Measurements from ENCODE around the gene FAR2.

Gene FAR2

DNA sequence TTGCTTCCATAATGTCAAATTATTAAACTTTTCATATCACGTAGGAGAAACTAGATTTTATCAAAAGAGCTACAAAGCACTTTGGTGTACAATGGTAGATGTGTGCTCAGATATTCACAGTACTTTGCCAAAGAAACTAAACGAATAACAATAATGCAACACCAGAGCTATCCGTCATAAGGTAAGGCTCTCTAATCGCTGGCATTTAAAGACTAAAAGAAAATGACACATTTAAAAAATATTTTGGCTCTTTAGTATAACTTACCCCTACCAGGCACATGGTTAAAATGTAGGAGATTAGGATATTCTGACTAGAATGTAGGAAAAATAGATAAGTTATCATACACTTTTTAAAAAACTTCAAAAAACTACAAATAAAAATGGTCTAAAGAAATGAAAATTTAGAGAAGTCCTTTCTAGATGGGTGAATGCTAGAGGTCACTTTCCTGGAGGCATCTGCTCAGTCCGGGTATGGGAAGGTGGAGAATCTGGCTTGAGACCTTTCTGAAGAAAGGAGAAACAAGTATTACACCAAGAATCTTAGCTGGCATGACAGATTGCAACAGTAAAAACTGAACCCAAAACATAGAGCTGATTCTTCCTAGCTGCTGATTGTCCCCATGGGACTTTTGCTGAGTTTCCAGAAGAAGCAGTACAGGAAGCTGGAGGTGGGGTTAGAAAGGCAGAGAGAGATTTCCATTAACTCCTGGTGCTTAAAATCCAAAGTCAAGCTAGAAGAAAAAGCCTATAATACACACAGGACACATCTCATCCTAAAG is 67.9 kb downstream of the FAR2 start:
- Histone ChIP-seq H2BK12ac (ENCODE audit: low read length in 2 of 2) (no peak overlapping the region), H3K4me1 (ENCODE audit: control insufficient read depth, insufficient read depth, low read depth, low read length) (no peaks in the 10 kb centered on the region), H3K14ac (ENCODE audit: low read length in 2 of 2) (no peak overlapping the region), H3K79me1 (replicated peaks; ENCODE audit: low read length, poor library complexity, severe bottlenecking) (no peaks in the 10 kb centered on the region), H3K23ac (ENCODE audit: low read length in 2 of 2) (no peak overlapping the region), H2BK15ac (ENCODE audit: low read depth, poor library complexity, severe bottlenecking) (no peak overlapping the region), H3K18ac (ENCODE audit: low read depth in 1 of 2, low read length in 2 of 2) (no peak overlapping the region), H2BK120ac (ENCODE audit: low read depth, low read length) (no peak overlapping the region), H3K4me2 (ENCODE audit: low read length, poor library complexity, severe bottlenecking) (no peak overlapping the region), H3K4me3 (ENCODE audit: insufficient read depth in 1 of 2, low read depth in 1 of 2, low read length in 2 of 2) (no peak overlapping the region), H4K8ac (ENCODE audit: low read length) (no peak overlapping the region), H4K91ac (ENCODE audit: low read length) (no peak overlapping the region), H3K27me3 (ENCODE audit: control insufficient read depth in 1 of 2, insufficient read depth in 1 of 2, low read length in 2 of 2) (no peaks in the 10 kb centered on the region), H2BK5ac (ENCODE audit: low read depth, low read length, poor library complexity, severe bottlenecking) (no peak overlapping the region), H3K36me3 (ENCODE audit: control insufficient read depth in 1 of 2, insufficient read depth in 2 of 2, low read depth in 1 of 2, low read length in 2 of 2) (no peaks in the 10 kb centered on the region), H3K9me3 (ENCODE audit: control insufficient read depth, low read length) (no peaks in the 10 kb centered on the region), H2AK5ac (ENCODE audit: low read length, severe bottlenecking) (no peak overlapping the region), H3K27ac (ENCODE audit: low read length, poor library complexity, severe bottlenecking) (no peak overlapping the region), H3K9ac (ENCODE audit: low read length) (peak overlapping the region; percentile 67), H3K4ac (ENCODE audit: low read depth in 1 of 2, low read length in 2 of 2) (no peak overlapping the region), H2AFZ (ENCODE audit: low read depth, low read length) (no peak overlapping the region)
- DNase-seq, result peak; percentile 45
- WGBS, result 53% methylated on average over 1 of the region's 5 CpGs

GRCh38 chr12:29220632-29221336 is 71.7 kb downstream of the FAR2 start:
- 87% methylated on average over 18 of the region's 18 CpGs for WGBS
- H3K27ac ChIP-seq (ENCODE audit: low read length, poor library complexity, severe bottlenecking), result no peak overlapping the region
- no peak overlapping the region for H3K9ac ChIP-seq (ENCODE audit: low read length)
- no peaks in the 10 kb centered on the region for H3K79me1 ChIP-seq (replicated peaks; ENCODE audit: low read length, poor library complexity, severe bottlenecking)
- H3K4me3 ChIP-seq (ENCODE audit: insufficient read depth in 1 of 2, low read depth in 1 of 2, low read length in 2 of 2), result no peak overlapping the region
- H3K23ac ChIP-seq (ENCODE audit: low read length in 2 of 2), result no peak overlapping the region
- H4K8ac ChIP-seq (ENCODE audit: low read length), result no peak overlapping the region
- H2BK5ac ChIP-seq (ENCODE audit: low read depth, low read length, poor library complexity, severe bottlenecking), result no peak overlapping the region
- H3K27me3 ChIP-seq (ENCODE audit: control insufficient read depth in 1 of 2, insufficient read depth in 1 of 2, low read length in 2 of 2), result no peaks in the 10 kb centered on the region
- no peaks in the 10 kb centered on the region for H3K36me3 ChIP-seq (ENCODE audit: control insufficient read depth in 1 of 2, insufficient read depth in 2 of 2, low read depth in 1 of 2, low read length in 2 of 2)
- no peak overlapping the region for H2BK120ac ChIP-seq (ENCODE audit: low read depth, low read length)
- no peak overlapping the region for H3K18ac ChIP-seq (ENCODE audit: low read depth in 1 of 2, low read length in 2 of 2)
- H2AFZ ChIP-seq (ENCODE audit: low read depth, low read length), result no peak overlapping the region
- H3K4me1 ChIP-seq (ENCODE audit: control insufficient read depth, insufficient read depth, low read depth, low read length), result peaks cover 3% of the 10 kb centered on the region
- H2AK5ac ChIP-seq (ENCODE audit: low read length, severe bottlenecking), result no peak overlapping the region
- no peak overlapping the region for H2BK15ac ChIP-seq (ENCODE audit: low read depth, poor library complexity, severe bottlenecking)
- no peak overlapping the region for H3K14ac ChIP-seq (ENCODE audit: low read length in 2 of 2)
- H2BK12ac ChIP-seq (ENCODE audit: low read length in 2 of 2), result no peak overlapping the region
- no peak overlapping the region for H3K4me2 ChIP-seq (ENCODE audit: low read length, poor library complexity, severe bottlenecking)
- no peak overlapping the region for H3K4ac ChIP-seq (ENCODE audit: low read depth in 1 of 2, low read length in 2 of 2)
- no peak for DNase-seq
- H3K9me3 ChIP-seq (ENCODE audit: control insufficient read depth, low read length), result no peaks in the 10 kb centered on the region
- H4K91ac ChIP-seq (ENCODE audit: low read length), result no peak overlapping the region

DNA sequence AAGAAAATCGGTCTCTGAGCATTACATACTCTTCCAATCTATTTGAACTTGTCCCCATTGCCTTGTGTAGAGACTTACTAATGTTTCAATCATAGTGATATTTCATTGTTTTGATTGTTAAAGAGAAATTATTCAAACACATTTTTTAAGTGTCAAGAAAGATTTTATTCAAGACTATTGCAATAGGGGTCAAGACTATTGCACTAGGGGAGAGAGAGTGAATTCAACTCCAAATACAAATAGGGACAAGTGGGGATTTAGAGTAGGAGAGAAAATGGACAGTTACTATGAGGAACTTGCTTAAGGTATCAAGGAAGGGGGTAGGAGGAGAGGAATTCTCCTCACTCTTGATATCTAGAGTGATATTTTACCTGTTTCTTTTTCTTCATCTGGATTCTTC is 73.1 kb downstream of the FAR2 start:
- Histone ChIP-seq H3K9me3 (ENCODE audit: control insufficient read depth, low read length) (no peaks in the 10 kb centered on the region), H3K14ac (ENCODE audit: low read length in 2 of 2) (no peak overlapping the region), H3K9ac (ENCODE audit: low read length) (no peak overlapping the region), H3K4me1 (ENCODE audit: control insufficient read depth, insufficient read depth, low read depth, low read length) (peaks cover 3% of the 10 kb centered on the region), H3K18ac (ENCODE audit: low read depth in 1 of 2, low read length in 2 of 2) (no peak overlapping the region), H3K27ac (ENCODE audit: low read length, poor library complexity, severe bottlenecking) (no peak overlapping the region), H3K36me3 (ENCODE audit: control insufficient read depth in 1 of 2, insufficient read depth in 2 of 2, low read depth in 1 of 2, low read length in 2 of 2) (no peaks in the 10 kb centered on the region), H3K4me3 (ENCODE audit: insufficient read depth in 1 of 2, low read depth in 1 of 2, low read length in 2 of 2) (no peak overlapping the region), H3K79me1 (replicated peaks; ENCODE audit: low read length, poor library complexity, severe bottlenecking) (no peaks in the 10 kb centered on the region), H2BK5ac (ENCODE audit: low read depth, low read length, poor library complexity, severe bottlenecking) (no peak overlapping the region), H2BK120ac (ENCODE audit: low read depth, low read length) (no peak overlapping the region), H2AK5ac (ENCODE audit: low read length, severe bottlenecking) (no peak overlapping the region), H3K4me2 (ENCODE audit: low read length, poor library complexity, severe bottlenecking) (no peak overlapping the region), H3K27me3 (ENCODE audit: control insufficient read depth in 1 of 2, insufficient read depth in 1 of 2, low read length in 2 of 2) (no peaks in the 10 kb centered on the region), H2BK12ac (ENCODE audit: low read length in 2 of 2) (no peak overlapping the region), H3K23ac (ENCODE audit: low read length in 2 of 2) (no peak overlapping the region), H3K4ac (ENCODE audit: low read depth in 1 of 2, low read length in 2 of 2) (no peak overlapping the region), H2BK15ac (ENCODE audit: low read depth, poor library complexity, severe bottlenecking) (no peak overlapping the region), H2AFZ (ENCODE audit: low read depth, low read length) (no peak overlapping the region), H4K91ac (ENCODE audit: low read length) (no peak overlapping the region), H4K8ac (ENCODE audit: low read length) (no peak overlapping the region)
- no CpG with 5 or more reads among the region's 1 CpG for WGBS
- DNase-seq, result no peak

GRCh38 chr12:29223426-29223825 is 74.3 kb downstream of the FAR2 start:
- no peak overlapping the region for H4K8ac ChIP-seq (ENCODE audit: low read length)
- no peak overlapping the region for H2AK5ac ChIP-seq (ENCODE audit: low read length, severe bottlenecking)
- no peak overlapping the region for H3K4me2 ChIP-seq (ENCODE audit: low read length, poor library complexity, severe bottlenecking)
- no peak overlapping the region for H2BK15ac ChIP-seq (ENCODE audit: low read depth, poor library complexity, severe bottlenecking)
- no peak overlapping the region for H2BK120ac ChIP-seq (ENCODE audit: low read depth, low read length)
- H3K23ac ChIP-seq (ENCODE audit: low read length in 2 of 2), result no peak overlapping the region
- no peaks in the 10 kb centered on the region for H3K27me3 ChIP-seq (ENCODE audit: control insufficient read depth in 1 of 2, insufficient read depth in 1 of 2, low read length in 2 of 2)
- no peak for DNase-seq
- no peaks in the 10 kb centered on the region for H3K36me3 ChIP-seq (ENCODE audit: control insufficient read depth in 1 of 2, insufficient read depth in 2 of 2, low read depth in 1 of 2, low read length in 2 of 2)
- no peak overlapping the region for H3K4me3 ChIP-seq (ENCODE audit: insufficient read depth in 1 of 2, low read depth in 1 of 2, low read length in 2 of 2)
- H3K27ac ChIP-seq (ENCODE audit: low read length, poor library complexity, severe bottlenecking), result no peak overlapping the region
- no peak overlapping the region for H4K91ac ChIP-seq (ENCODE audit: low read length)
- H2BK5ac ChIP-seq (ENCODE audit: low read depth, low read length, poor library complexity, severe bottlenecking), result no peak overlapping the region
- no peak overlapping the region for H3K14ac ChIP-seq (ENCODE audit: low read length in 2 of 2)
- H2AFZ ChIP-seq (ENCODE audit: low read depth, low read length), result no peak overlapping the region
- no peak overlapping the region for H3K4ac ChIP-seq (ENCODE audit: low read depth in 1 of 2, low read length in 2 of 2)
- no peaks in the 10 kb centered on the region for H3K9me3 ChIP-seq (ENCODE audit: control insufficient read depth, low read length)
- H3K4me1 ChIP-seq (ENCODE audit: control insufficient read depth, insufficient read depth, low read depth, low read length), result peaks cover 3% of the 10 kb centered on the region
- H3K9ac ChIP-seq (ENCODE audit: low read length), result no peak overlapping the region
- H3K79me1 ChIP-seq (replicated peaks; ENCODE audit: low read length, poor library complexity, severe bottlenecking), result no peaks in the 10 kb centered on the region
- H2BK12ac ChIP-seq (ENCODE audit: low read length in 2 of 2), result no peak overlapping the region
- H3K18ac ChIP-seq (ENCODE audit: low read depth in 1 of 2, low read length in 2 of 2), result no peak overlapping the region
- 93% methylated on average over 2 of the region's 2 CpGs for WGBS

Data from mesenchymal stem cell (in vitro differentiated cells and primary cell).